ENCODE data around the gene SLC46A1. TPM values are rescaled to one million over a fixed set of nuclear protein-coding genes. Genes with fewer than 3 reads are reported as not detected.
A peak's percentile ranks its signal among the peaks of the same experiment; 100 is the strongest.

SLC46A1 gene
- total and polyA plus RNA-seq, 2 of the 13 experiments (the other 11 are each of a cell fraction or from before 2014, with no cell fraction given): 19.6 to 22.6 TPM

GRCh38 chr17:28398280-28398981, 7.6 kb downstream of the SLC46A1 start (continued):
- no peak for TF ChIP-seq HNRNPUL1 (IDR thresholded peaks at IDR 0.05; ENCODE audit: low read depth, low read length)
- TF ChIP-seq NCOR1 (IDR thresholded peaks at IDR 0.05; ENCODE audit: borderline replicate concordance, low read length): 0 out of 2 replicates have a peak, but pooled peaks have one; percentile 25
- no peak for TF ChIP-seq ZIK1 (CRISPR knock-in tag; IDR thresholded peaks at IDR 0.05; ENCODE audit: borderline replicate concordance, low read depth)
- TF ChIP-seq ZNF232 (CRISPR knock-in tag; IDR thresholded peaks at IDR 0.05; ENCODE audit: borderline replicate concordance): no peak
- 0 out of 2 replicates have a peak, but pooled peaks have one; percentile 23 for TF ChIP-seq SAP130 (CRISPR knock-in tag; IDR thresholded peaks at IDR 0.05; ENCODE audit: low read depth)
- no peak for TF ChIP-seq ZNF20 (CRISPR knock-in tag; IDR thresholded peaks at IDR 0.05)
- 0 out of 2 replicates have a peak, but pooled peaks have one; percentile 24 for TF ChIP-seq ZNF609 (CRISPR knock-in tag; IDR thresholded peaks at IDR 0.05; ENCODE audit: borderline replicate concordance)
- no peak for TF ChIP-seq CCDC6 (CRISPR knock-in tag; IDR thresholded peaks at IDR 0.05)
- no peak for TF ChIP-seq RARG (CRISPR knock-in tag; IDR thresholded peaks at IDR 0.05; ENCODE audit: low read depth)
- TF ChIP-seq FOXK1 (CRISPR knock-in tag; IDR thresholded peaks at IDR 0.05; ENCODE audit: borderline replicate concordance, low read depth): no peak
- TF ChIP-seq, protein P1, sequence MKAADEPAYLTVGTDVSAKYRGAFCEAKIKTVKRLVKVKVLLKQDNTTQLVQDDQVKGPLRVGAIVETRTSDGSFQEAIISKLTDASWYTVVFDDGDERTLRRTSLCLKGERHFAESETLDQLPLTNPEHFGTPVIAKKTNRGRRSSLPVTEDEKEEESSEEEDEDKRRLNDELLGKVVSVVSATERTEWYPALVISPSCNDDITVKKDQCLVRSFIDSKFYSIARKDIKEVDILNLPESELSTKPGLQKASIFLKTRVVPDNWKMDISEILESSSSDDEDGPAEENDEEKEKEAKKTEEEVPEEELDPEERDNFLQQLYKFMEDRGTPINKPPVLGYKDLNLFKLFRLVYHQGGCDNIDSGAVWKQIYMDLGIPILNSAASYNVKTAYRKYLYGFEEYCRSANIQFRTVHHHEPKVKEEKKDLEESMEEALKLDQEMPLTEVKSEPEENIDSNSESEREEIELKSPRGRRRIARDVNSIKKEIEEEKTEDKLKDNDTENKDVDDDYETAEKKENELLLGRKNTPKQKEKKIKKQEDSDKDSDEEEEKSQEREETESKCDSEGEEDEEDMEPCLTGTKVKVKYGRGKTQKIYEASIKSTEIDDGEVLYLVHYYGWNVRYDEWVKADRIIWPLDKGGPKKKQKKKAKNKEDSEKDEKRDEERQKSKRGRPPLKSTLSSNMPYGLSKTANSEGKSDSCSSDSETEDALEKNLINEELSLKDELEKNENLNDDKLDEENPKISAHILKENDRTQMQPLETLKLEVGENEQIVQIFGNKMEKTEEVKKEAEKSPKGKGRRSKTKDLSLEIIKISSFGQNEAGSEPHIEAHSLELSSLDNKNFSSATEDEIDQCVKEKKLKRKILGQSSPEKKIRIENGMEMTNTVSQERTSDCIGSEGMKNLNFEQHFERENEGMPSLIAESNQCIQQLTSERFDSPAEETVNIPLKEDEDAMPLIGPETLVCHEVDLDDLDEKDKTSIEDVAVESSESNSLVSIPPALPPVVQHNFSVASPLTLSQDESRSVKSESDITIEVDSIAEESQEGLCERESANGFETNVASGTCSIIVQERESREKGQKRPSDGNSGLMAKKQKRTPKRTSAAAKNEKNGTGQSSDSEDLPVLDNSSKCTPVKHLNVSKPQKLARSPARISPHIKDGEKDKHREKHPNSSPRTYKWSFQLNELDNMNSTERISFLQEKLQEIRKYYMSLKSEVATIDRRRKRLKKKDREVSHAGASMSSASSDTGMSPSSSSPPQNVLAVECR (CRISPR knock-in tag; IDR thresholded peaks at IDR 0.05; ENCODE audit: borderline replicate concordance): peak; percentile 4; the same call in 1 of the 2 replicates
- no peak for TF ChIP-seq GTF2F1 (IDR thresholded peaks at IDR 0.05; ENCODE audit: low read length)
- TF ChIP-seq NR2F6 (IDR thresholded peaks at IDR 0.05): peak; percentile 51; the same call in 1 of the 2 replicates
- TF ChIP-seq NR2F6 (CRISPR knock-in tag; IDR thresholded peaks at IDR 0.05): peak; percentile 74
- no peak for TF ChIP-seq ZNF260 (CRISPR knock-in tag; IDR thresholded peaks at IDR 0.05; ENCODE audit: borderline replicate concordance, low read depth)
- TF ChIP-seq HOXA3 (CRISPR knock-in tag; IDR thresholded peaks at IDR 0.05): peak; percentile 30; the same call in 1 of the 2 replicates
- TF ChIP-seq ZNF510 (CRISPR knock-in tag; IDR thresholded peaks at IDR 0.05; ENCODE audit: low read depth): no peak
